Trophoblast cell (in vitro differentiated cells and primary cell): ENCODE data around the gene GREM2.

Source experiments
- DNase-seq, 2 donors: peaks; one replicate each; pipeline ENCODE4 v3.0.0-alpha.2; 2016
- H2AFZ ChIP-seq: 2 replicates; pipeline ENCODE4 v1.6.1; 2013; ENCODE audit warnings: low read length, moderate library complexity, mild to moderate bottlenecking; ENCODE audit not compliant: insufficient read depth, poor library complexity
- H2AK5ac ChIP-seq: 2 replicates; pipeline ENCODE4 v1.6.1; 2013; ENCODE audit warnings: mild to moderate bottlenecking, low read length
- H2BK120ac ChIP-seq: 2 replicates; pipeline ENCODE4 v1.6.1; 2013; ENCODE audit warnings: low read length, mild to moderate bottlenecking, moderate library complexity; ENCODE audit not compliant: insufficient read depth, poor library complexity
- H2BK12ac ChIP-seq: 2 replicates; pipeline ENCODE4 v1.6.1; 2013; ENCODE audit warnings: mild to moderate bottlenecking, low read length, moderate library complexity
- H2BK5ac ChIP-seq: 2 replicates; pipeline ENCODE4 v1.6.1; 2013; ENCODE audit warnings: low read length, low read depth, moderate library complexity, mild to moderate bottlenecking; ENCODE audit not compliant: poor library complexity
- H3K14ac ChIP-seq: 2 replicates; pipeline ENCODE4 v1.6.1; 2013; ENCODE audit warnings: mild to moderate bottlenecking, low read length
- H3K18ac ChIP-seq: 2 replicates; pipeline ENCODE4 v1.6.1; 2013; ENCODE audit warnings: mild to moderate bottlenecking, low read length
- H3K23ac ChIP-seq: 2 replicates; pipeline ENCODE4 v1.6.1; 2013; ENCODE audit warnings: low read length
- H3K27ac ChIP-seq: 2 replicates; pipeline ENCODE4 v1.5.1; 2013; ENCODE audit warnings: low read depth, mild to moderate bottlenecking, inconsistent platforms, low read length, moderate library complexity
- H3K27me3 ChIP-seq: 2 replicates; pipeline ENCODE4 v1.6.1; 2013; ENCODE audit warnings: inconsistent platforms, mild to moderate bottlenecking, low read length, moderate library complexity; ENCODE audit not compliant: insufficient read depth
- H3K36me3 ChIP-seq, 2 experiments: 1 replicate in 1 of 2; 2 replicates in 1 of 2; pipeline ENCODE4 v1.6.1; 2013; ENCODE audit warnings: low read length in 2 of 2, mild to moderate bottlenecking in 2 of 2, moderate library complexity in 1 of 2; ENCODE audit not compliant: insufficient read depth in 2 of 2, control insufficient read depth in 1 of 2
- H3K4ac ChIP-seq: 2 replicates; pipeline ENCODE4 v1.6.1; 2013; ENCODE audit warnings: low read depth, mild to moderate bottlenecking, low read length, moderate library complexity
- H3K4me1 ChIP-seq, 2 experiments: 1 replicate in 1 of 2; 2 replicates in 1 of 2; pipeline ENCODE4 v1.6.1; 2013; ENCODE audit warnings: low read length in 2 of 2, mild to moderate bottlenecking in 2 of 2, moderate library complexity in 1 of 2; ENCODE audit not compliant: insufficient read depth in 2 of 2, control insufficient read depth in 1 of 2
- H3K4me2 ChIP-seq: 2 replicates; pipeline ENCODE4 v1.6.1; 2013; ENCODE audit warnings: inconsistent platforms, mild to moderate bottlenecking, low read length, moderate library complexity
- H3K4me3 ChIP-seq: 2 replicates; pipeline ENCODE4 v1.5.1; 2013; ENCODE audit warnings: mild to moderate bottlenecking, low read depth, low read length, inconsistent platforms
- H3K79me1 ChIP-seq: one replicate; pipeline ENCODE4 v1.6.1; 2013; ENCODE audit warnings: low read length
- H3K79me2 ChIP-seq: 2 replicates; pipeline ENCODE4 v1.6.1; 2013; ENCODE audit warnings: low read length, mild to moderate bottlenecking; ENCODE audit not compliant: control insufficient read depth, insufficient read depth, poor library complexity
- H3K9ac ChIP-seq: 2 replicates; pipeline ENCODE4 v1.6.1; 2013; ENCODE audit warnings: mild to moderate bottlenecking, low read length
- H3K9me3 ChIP-seq: 2 replicates; pipeline ENCODE4 v1.6.1; 2013; ENCODE audit warnings: low read depth, mild to moderate bottlenecking, control low read depth, inconsistent platforms, low read length; ENCODE audit not compliant: insufficient read depth
- H4K12ac ChIP-seq: 2 replicates; pipeline ENCODE4 v1.6.1; 2013; ENCODE audit warnings: low read depth, mild to moderate bottlenecking, low read length, moderate library complexity
- H4K8ac ChIP-seq: 2 replicates; pipeline ENCODE4 v1.6.1; 2013; ENCODE audit warnings: low read depth, mild to moderate bottlenecking, low read length, moderate library complexity
- H4K91ac ChIP-seq: one replicate; pipeline ENCODE4 v1.6.1; 2013; ENCODE audit warnings: low read depth, mild to moderate bottlenecking, low read length, moderate library complexity
- WGBS: extraction: QIAGEN DNeasy Blood & Tissue Kit; methylation state at CpG from one replicate; pipeline ENCODE4 v1.1.7; 2013; ENCODE audit warnings: missing lambda C conversion rate; ENCODE audit not compliant: insufficient read length, insufficient coverage; ENCODE audit errors: extremely low coverage; 5-methylcytosine and 5-hydroxymethylcytosine counted together

The GREM2 gene

GRCh38 chr1:240609527-240610060 is 2.4 kb downstream of the GREM2 start:
- no peak overlapping the region for H2BK12ac ChIP-seq
- no CpG with 5 or more reads among the region's 6 CpGs for WGBS
- no peak overlapping the region for H3K27ac ChIP-seq
- no peak overlapping the region for H3K9ac ChIP-seq
- H2BK5ac ChIP-seq = no peak overlapping the region
- no peak overlapping the region for H4K8ac ChIP-seq
- H3K9me3 ChIP-seq = no peaks in the 10 kb centered on the region
- DNase-seq = no peak
- H3K4me1 ChIP-seq = no peaks in the 10 kb centered on the region
- no peak overlapping the region for H3K4me2 ChIP-seq
- no peak overlapping the region for H4K91ac ChIP-seq
- H2AK5ac ChIP-seq = no peak overlapping the region
- H3K23ac ChIP-seq = no peak overlapping the region
- H3K79me1 ChIP-seq = peaks cover 6% of the 10 kb centered on the region
- no peak overlapping the region for H3K18ac ChIP-seq
- H2AFZ ChIP-seq = no peak overlapping the region
- no peak overlapping the region for H4K12ac ChIP-seq
- peaks cover 4% of the 10 kb centered on the region for H3K79me2 ChIP-seq
- H3K36me3 ChIP-seq = no peaks in the 10 kb centered on the region
- no peaks in the 10 kb centered on the region for H3K27me3 ChIP-seq
- no peak overlapping the region for H3K14ac ChIP-seq
- H2BK120ac ChIP-seq = no peak overlapping the region
- no peak overlapping the region for H3K4ac ChIP-seq
- H3K4me3 ChIP-seq = no peak overlapping the region

GRCh38 chr1:240608707-240609106 is 3.2 kb downstream of the GREM2 start:
- WGBS = no CpG with 5 or more reads among the region's 2 CpGs
- DNase-seq = peak; percentile 19 to 28
- H3K27me3 ChIP-seq = no peaks in the 10 kb centered on the region

GRCh38 chr1:240607006-240607405 is 4.9 kb downstream of the GREM2 start:
- Histone ChIP-seq H3K4ac (no peak overlapping the region), H4K91ac (no peak overlapping the region), H4K8ac (no peak overlapping the region), H3K18ac (no peak overlapping the region), H2BK120ac (no peak overlapping the region), H3K27me3 (no peaks in the 10 kb centered on the region), H2AFZ (no peak overlapping the region), H3K27ac (no peak overlapping the region), H3K9me3 (no peaks in the 10 kb centered on the region), H2BK5ac (no peak overlapping the region), H2BK12ac (no peak overlapping the region), H3K79me1 (peaks cover 5% of the 10 kb centered on the region), H3K4me2 (no peak overlapping the region), H3K79me2 (peaks cover 4% of the 10 kb centered on the region), H3K36me3 (no peaks in the 10 kb centered on the region), H3K4me3 (no peak overlapping the region), H3K14ac (no peak overlapping the region), H3K9ac (no peak overlapping the region), H3K23ac (no peak overlapping the region), H4K12ac (no peak overlapping the region), H3K4me1 (no peaks in the 10 kb centered on the region), H2AK5ac (no peak overlapping the region)
- DNase-seq = no peak
- WGBS = no CpG with 5 or more reads among the region's 2 CpGs

More at GRCh38 chr1:240608707-240609106, 3.2 kb downstream of the GREM2 start:
- H3K27ac ChIP-seq = no peak overlapping the region
- no peak overlapping the region for H4K91ac ChIP-seq
- H2BK120ac ChIP-seq = no peak overlapping the region
- H4K8ac ChIP-seq = no peak overlapping the region
- H3K9ac ChIP-seq = no peak overlapping the region
- no peak overlapping the region for H3K23ac ChIP-seq
- no peak overlapping the region for H3K4me2 ChIP-seq
- no peak overlapping the region for H3K14ac ChIP-seq
- H3K18ac ChIP-seq = no peak overlapping the region
- no peak overlapping the region for H2AK5ac ChIP-seq
- H2BK5ac ChIP-seq = no peak overlapping the region
- no peak overlapping the region for H3K4me3 ChIP-seq
- no peak overlapping the region for H3K4ac ChIP-seq
- no peak overlapping the region for H2AFZ ChIP-seq
- H3K79me1 ChIP-seq = peaks cover 6% of the 10 kb centered on the region
- H3K79me2 ChIP-seq = peaks cover 4% of the 10 kb centered on the region
- no peaks in the 10 kb centered on the region for H3K36me3 ChIP-seq
- H4K12ac ChIP-seq = no peak overlapping the region
- H3K4me1 ChIP-seq = no peaks in the 10 kb centered on the region
- peak overlapping the region; percentile 79 for H2BK12ac ChIP-seq
- H3K9me3 ChIP-seq = no peaks in the 10 kb centered on the region

- no peak for DNase-seq
- H3K23ac ChIP-seq = no peak overlapping the region
- H4K12ac ChIP-seq = no peak overlapping the region
- no peaks in the 10 kb centered on the region for H3K36me3 ChIP-seq
- no peaks in the 10 kb centered on the region for H3K79me1 ChIP-seq
- peaks cover 2% of the 10 kb centered on the region for H3K79me2 ChIP-seq
- no peak overlapping the region for H3K4me2 ChIP-seq
- H4K91ac ChIP-seq = no peak overlapping the region
- H3K4ac ChIP-seq = no peak overlapping the region
- no peak overlapping the region for H3K18ac ChIP-seq
- H2BK5ac ChIP-seq = no peak overlapping the region
- H3K27me3 ChIP-seq = no peaks in the 10 kb centered on the region
- no CpG with 5 or more reads among the region's 2 CpGs for WGBS
- no peak overlapping the region for H3K14ac ChIP-seq
- H3K4me1 ChIP-seq = peaks cover 0 to 2% of the 10 kb centered on the region in 2 experiments
- no peak overlapping the region for H3K9ac ChIP-seq
- H2BK12ac ChIP-seq = no peak overlapping the region
- H2AFZ ChIP-seq = no peak overlapping the region
- no peak overlapping the region for H3K27ac ChIP-seq
- H2AK5ac ChIP-seq = no peak overlapping the region
- H2BK120ac ChIP-seq = no peak overlapping the region
- H4K8ac ChIP-seq = no peak overlapping the region
- no peak overlapping the region for H3K4me3 ChIP-seq
- no peaks in the 10 kb centered on the region for H3K9me3 ChIP-seq
Observed at GRCh38 chr1:240602189-240602588, 9.8 kb downstream of the GREM2 start.
